Measurements from ENCODE around the gene TMCO4.

DNA sequence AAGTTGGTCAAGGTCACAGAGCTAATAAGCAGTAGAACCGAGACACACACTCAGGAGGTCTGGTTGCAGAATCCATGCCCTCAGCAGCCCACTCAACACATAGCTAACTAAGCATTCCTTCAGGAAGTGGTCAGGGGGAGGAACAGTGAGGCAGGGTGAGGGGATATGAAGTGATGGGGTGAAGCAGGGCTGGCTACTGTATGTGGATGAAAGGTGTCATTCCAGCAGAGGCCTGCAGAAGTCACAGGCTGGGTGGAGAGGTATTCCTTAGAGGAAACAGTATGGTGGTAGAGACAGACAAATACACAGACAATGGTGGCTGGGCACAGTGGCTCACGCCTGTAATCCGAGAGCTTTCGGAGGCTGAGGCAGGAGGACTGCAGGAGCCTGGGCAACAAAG, 14.1 kb downstream of the TMCO4 start:
- no peak for TF ChIP-seq EP300 (IDR thresholded peaks at IDR 0.05; ENCODE audit: low read depth)
- TF ChIP-seq, protein P1, sequence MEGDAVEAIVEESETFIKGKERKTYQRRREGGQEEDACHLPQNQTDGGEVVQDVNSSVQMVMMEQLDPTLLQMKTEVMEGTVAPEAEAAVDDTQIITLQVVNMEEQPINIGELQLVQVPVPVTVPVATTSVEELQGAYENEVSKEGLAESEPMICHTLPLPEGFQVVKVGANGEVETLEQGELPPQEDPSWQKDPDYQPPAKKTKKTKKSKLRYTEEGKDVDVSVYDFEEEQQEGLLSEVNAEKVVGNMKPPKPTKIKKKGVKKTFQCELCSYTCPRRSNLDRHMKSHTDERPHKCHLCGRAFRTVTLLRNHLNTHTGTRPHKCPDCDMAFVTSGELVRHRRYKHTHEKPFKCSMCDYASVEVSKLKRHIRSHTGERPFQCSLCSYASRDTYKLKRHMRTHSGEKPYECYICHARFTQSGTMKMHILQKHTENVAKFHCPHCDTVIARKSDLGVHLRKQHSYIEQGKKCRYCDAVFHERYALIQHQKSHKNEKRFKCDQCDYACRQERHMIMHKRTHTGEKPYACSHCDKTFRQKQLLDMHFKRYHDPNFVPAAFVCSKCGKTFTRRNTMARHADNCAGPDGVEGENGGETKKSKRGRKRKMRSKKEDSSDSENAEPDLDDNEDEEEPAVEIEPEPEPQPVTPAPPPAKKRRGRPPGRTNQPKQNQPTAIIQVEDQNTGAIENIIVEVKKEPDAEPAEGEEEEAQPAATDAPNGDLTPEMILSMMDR (IDR thresholded peaks at IDR 0.05): no peak
- no peak for TF ChIP-seq POLR2A (IDR thresholded peaks at IDR 0.05)
- TF ChIP-seq POLR2AphosphoS5 (IDR thresholded peaks at IDR 0.05): no peak

All from transverse colon (tissue), 4 donors.